Stimulated activated CD8-positive, alpha-beta memory T cell treated with anti-CD3 and anti-CD28 coated beads, Interleukin-2, amount 100 ng/mL, for 48 hours (primary cell): ENCODE data around the gene ARMC6.
"Not testable (repeated sequence)": the region's sequence is repeated elsewhere in the genome, so short reads cannot be mapped to it uniquely, and the experiment has no call there.

ENCODE experiments used
- DNase-seq, 2 donors: peaks; one replicate each; pipeline ENCODE4 v3.0.0-alpha.2; 2020; ENCODE audit warnings: low read depth in 2 of 2

Gene ARMC6

GRCh38 chr19:19022380-19022961 is 10.9 kb upstream of the ARMC6 start:
- no peak for DNase-seq

- not testable (repeated sequence) for DNase-seq
These were observed 10.0 kb upstream of the ARMC6 start for GRCh38 chr19:19023376-19023775.

- no peak for DNase-seq
These were observed 7.5 kb upstream of the ARMC6 start for GRCh38 chr19:19025861-19026260.

GRCh38 chr19:19026299-19026971 is 7.0 kb upstream of the ARMC6 start:
- DNase-seq, result no peak

GRCh38 chr19:19027228-19027627 is 6.2 kb upstream of the ARMC6 start:
- no peak for DNase-seq

GRCh38 chr19:19028526-19028925 is 4.9 kb upstream of the ARMC6 start:
- DNase-seq, result no peak

GRCh38 chr19:19031891-19032290 is 1.5 kb upstream of the ARMC6 start:
- DNase-seq, result no peak

GRCh38 chr19:19032420-19033175 is 805 bp upstream of the ARMC6 start:
- peak; percentile 79 to 85 for DNase-seq

- DNase-seq, result no peak
These were observed 302 bp upstream of the ARMC6 start for GRCh38 chr19:19033176-19033425.

GRCh38 chr19:19034204-19034624 is 811 bp downstream of the ARMC6 start:
- DNase-seq, result peak; percentile 49 to 64

GRCh38 chr19:19039901-19040300 is 6.5 kb downstream of the ARMC6 start:
- no peak for DNase-seq

GRCh38 chr19:19040417-19040816 is 7.0 kb downstream of the ARMC6 start:
- no peak for DNase-seq

- no peak for DNase-seq
These were observed 9.4 kb downstream of the ARMC6 start for GRCh38 chr19:19042732-19043280.

GRCh38 chr19:19043481-19043880 is 10.1 kb downstream of the ARMC6 start:
- DNase-seq, result no peak

- DNase-seq, result no peak
These were observed 10.5 kb downstream of the ARMC6 start for GRCh38 chr19:19043881-19044280.

GRCh38 chr19:19049406-19049805 is 16.0 kb downstream of the ARMC6 start:
- DNase-seq, result no peak

GRCh38 chr19:19050104-19050503 is 16.7 kb downstream of the ARMC6 start:
- DNase-seq, result no peak

GRCh38 chr19:19050731-19051130 is 17.3 kb downstream of the ARMC6 start:
- no peak for DNase-seq

- no peak for DNase-seq
These were observed 18.2 kb downstream of the ARMC6 start for GRCh38 chr19:19051478-19052213.

GRCh38 chr19:19052921-19053320 is 19.5 kb downstream of the ARMC6 start:
- DNase-seq, result no peak

GRCh38 chr19:19053508-19054314 is 20.3 kb downstream of the ARMC6 start:
- peak; percentile 44 to 46 for DNase-seq
